Stimulated activated CD8-positive, alpha-beta memory T cell treated with anti-CD3 and anti-CD28 coated beads, Interleukin-7, amount 100 ng/mL, for 48 hours (primary cell): ENCODE data around the gene HHATL.

ENCODE experiments used
- DNase-seq, 2 donors: peaks; one replicate each; pipeline ENCODE4 v3.0.0-alpha.2; 2020; ENCODE audit warnings: low read depth in 1 of 2; ENCODE audit errors: extremely low read depth in 1 of 2

The HHATL gene

DNA sequence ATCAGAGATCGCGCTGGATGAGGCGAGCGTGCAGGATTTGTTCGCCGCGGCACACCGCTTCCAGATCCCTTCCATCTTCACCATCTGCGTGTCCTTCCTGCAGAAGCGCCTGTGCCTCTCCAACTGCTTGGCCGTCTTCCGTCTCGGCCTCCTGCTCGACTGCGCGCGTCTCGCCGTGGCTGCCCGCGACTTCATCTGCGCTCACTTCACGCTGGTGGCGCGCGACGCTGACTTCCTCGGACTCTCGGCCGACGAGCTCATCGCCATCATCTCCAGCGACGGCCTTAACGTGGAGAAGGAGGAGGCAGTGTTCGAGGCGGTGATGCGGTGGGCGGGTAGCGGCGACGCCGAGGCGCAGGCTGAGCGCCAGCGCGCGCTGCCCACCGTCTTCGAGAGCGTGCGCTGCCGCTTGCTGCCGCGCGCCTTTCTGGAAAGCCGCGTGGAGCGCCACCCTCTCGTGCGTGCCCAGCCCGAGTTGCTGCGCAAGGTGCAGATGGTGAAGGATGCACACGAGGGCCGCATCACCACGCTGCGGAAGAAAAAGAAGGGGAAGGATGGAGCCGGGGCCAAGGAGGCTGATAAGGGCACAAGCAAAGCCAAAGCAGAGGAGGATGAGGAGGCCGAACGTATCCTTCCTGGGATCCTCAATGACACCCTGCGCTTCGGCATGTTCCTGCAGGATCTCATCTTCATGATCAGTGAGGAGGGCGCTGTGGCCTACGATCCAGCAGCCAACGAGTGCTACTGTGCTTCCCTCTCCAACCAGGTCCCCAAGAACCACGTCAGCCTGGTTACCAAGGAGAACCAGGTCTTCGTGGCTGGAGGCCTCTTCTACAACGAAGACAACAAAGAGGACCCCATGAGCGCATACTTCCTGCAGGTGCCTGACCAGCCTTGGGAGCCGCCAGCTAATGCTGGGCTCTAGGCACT lies 16.4 kb downstream of the HHATL start:
- DNase-seq = no peak

- DNase-seq = no peak
These were observed 17.2 kb downstream of the HHATL start, which contains the start of gene KLHL40 for GRCh38 chr3:42685363-42685881. Gene KLHL40 (plus strand): TSS chr3:42685537. CDS start chr3:42685619, 82 bp downstream.

DNA sequence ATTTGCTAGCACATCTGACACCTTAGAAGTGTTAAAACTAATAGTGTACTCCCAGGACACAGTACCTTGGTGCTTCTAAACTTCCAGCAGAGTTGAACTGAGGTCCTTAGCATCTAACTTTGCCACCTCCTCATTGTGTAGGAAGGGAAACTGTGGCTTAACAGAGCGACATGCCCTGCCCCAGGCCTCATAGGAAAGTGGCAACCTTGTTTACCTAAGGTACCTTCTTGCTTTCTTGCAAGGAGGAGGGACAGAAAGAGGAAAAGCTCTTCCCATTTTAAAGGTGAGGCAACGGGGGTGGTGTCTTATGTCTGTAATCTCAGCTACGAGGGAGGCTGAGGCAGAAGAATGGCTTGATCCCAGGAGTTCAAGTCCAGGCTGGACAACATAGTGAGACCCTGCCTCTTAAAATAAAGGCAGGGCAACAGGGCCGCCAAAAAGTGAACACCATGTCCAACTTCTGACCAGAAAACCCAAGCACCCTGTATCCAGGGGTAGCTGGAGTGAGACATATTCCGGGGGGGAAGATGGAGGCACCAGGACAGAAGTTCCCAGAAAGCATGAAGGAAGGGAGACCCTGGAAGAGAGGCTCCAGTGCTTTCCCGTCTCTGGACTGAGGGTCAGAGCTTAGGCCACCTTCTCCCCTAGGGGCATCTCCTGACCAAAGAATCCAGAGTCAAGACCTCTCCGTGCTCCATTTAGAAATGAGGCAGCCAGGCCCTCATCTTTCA lies 17.8 kb downstream of the HHATL start:
- DNase-seq = no peak

- peak; percentile 14 to 61 for DNase-seq
These were observed 18.6 kb downstream of the HHATL start for GRCh38 chr3:42683875-42684598.

GRCh38 chr3:42682301-42683070 lies 20.1 kb downstream of the HHATL start:
- DNase-seq = no peak

GRCh38 chr3:42681361-42682038 lies 21.1 kb downstream of the HHATL start:
- no peak for DNase-seq

DNA sequence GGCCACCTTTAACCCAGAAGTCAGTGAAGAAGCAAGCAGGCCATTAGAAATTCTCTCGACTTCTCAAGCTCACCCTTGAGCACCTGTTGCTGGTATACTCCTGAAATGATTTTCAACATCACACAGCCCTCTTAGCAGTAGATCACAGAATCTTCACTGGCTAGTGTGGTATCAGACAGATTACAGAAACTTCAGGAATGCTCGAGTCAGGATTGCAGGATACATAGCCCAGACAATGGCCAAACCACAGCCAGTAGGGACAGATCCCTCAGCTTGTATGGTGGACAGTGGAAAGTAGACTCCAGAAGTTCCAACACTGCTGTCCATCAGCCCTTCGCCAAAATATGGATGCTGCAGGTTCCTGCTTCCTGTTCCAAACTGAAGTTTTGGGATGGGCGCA lies 21.8 kb downstream of the HHATL start:
- no peak for DNase-seq

GRCh38 chr3:42680271-42680670 lies 22.3 kb downstream of the HHATL start:
- no peak for DNase-seq

GRCh38 chr3:42678447-42678846 lies 24.2 kb downstream of the HHATL start:
- DNase-seq = no peak

- DNase-seq = no peak
These were observed 26.7 kb downstream of the HHATL start for GRCh38 chr3:42675909-42676308.

GRCh38 chr3:42674146-42674545 lies 28.5 kb downstream of the HHATL start:
- DNase-seq = no peak

GRCh38 chr3:42673082-42673481 lies 29.5 kb downstream of the HHATL start:
- no peak for DNase-seq

- no peak for DNase-seq
These were observed 30.1 kb downstream of the HHATL start for GRCh38 chr3:42672515-42672914.

- DNase-seq = no peak
These were observed 31.9 kb downstream of the HHATL start for GRCh38 chr3:42670670-42671069.

DNA sequence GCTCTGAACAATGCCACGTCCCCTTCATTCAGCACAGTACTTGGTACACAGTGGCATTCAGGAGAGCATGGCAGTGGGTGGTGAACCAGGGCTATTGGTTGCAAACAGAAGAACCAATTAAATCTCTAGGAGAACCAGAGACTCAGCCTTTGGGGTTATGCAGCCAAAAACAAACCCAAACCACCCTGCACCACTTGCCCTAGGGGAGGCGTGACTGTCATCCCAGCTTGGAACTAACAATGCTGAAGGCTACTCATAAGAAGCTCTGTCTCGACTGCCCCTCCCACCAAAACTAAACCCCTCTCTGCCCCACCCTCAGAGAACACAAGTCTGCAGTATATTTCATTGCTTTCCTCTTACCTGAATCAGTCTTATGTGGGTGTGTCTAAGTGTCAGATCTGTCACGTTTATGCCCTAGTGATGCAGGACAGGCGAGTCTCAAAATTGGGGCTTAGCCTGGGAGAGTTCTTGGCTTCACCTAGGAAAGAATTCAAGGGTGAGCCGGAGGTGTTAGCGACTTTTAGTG lies 32.5 kb downstream of the HHATL start:
- DNase-seq = no peak

DNA sequence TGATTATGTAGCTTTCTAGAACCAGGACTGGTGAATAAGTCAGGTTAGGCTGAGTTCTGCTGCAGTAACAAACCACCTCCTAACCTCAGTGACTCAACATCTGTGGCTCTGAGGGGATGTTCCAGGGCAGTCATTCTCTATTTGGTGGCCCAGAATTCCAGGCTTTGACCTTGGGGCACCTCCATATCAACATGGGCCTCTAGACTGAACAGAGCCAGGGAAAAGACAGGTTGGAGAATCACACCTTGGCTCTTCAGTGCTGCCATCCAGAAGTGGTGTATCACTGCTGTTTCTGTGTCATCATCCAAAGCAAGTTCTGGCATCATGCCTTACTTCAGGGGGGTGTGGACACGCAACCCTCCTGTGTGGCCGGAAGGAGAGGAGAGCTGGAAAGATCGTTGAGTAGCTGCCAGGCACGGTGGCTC lies 33.8 kb downstream of the HHATL start:
- DNase-seq = no peak

- DNase-seq = no peak
These were observed 34.2 kb downstream of the HHATL start for GRCh38 chr3:42668413-42668760.

GRCh38 chr3:42667523-42668412 lies 34.8 kb downstream of the HHATL start:
- DNase-seq = no peak
